K562 treated with DMSO at 1 percent for 48 hours (cell line): ENCODE data around the gene RPS28. TPM values are rescaled to one million over a fixed set of nuclear protein-coding genes. Genes with fewer than 3 reads are reported as not detected.

Source experiments
- total RNA-seq: library from RNA; unstranded; fragments of 300-600 nt; gene quantifications from 2 replicates; pipeline ENCODE4 v1.2.3, GENCODE V29; 2022; ENCODE audit warnings: low replicate concordance; ENCODE audit errors: extremely low read depth

RPS28 gene
- total RNA-seq = not detected in 2 replicates

GRCh38 chr19:8321067-8321985 is at the start of gene RPS28, which contains the start of gene NDUFA7:
RPS28 (plus strand) TSS chr19:8321496; CDS start chr19:8321531, 35 bp downstream.
NDUFA7 (minus strand) TSS chr19:8321375; CDS start chr19:8321358, 17 bp downstream.

GRCh38 chr19:8307965-8308866 is 13.1 kb upstream of the RPS28 start, which contains the start of gene CD320:
CD320 (minus strand) TSS chr19:8308358; CDS start chr19:8308290, 68 bp downstream.

GRCh38 chr19:8342684-8343482 is 21.6 kb downstream of the RPS28 start, which contains the start of gene KANK3:
KANK3 (minus strand) TSS chr19:8343262; CDS start chr19:8337828, 5,434 bp downstream.

GRCh38 chr19:8363803-8364771 is 42.8 kb downstream of the RPS28 start, which contains the start of gene ANGPTL4:
ANGPTL4 (plus strand) TSS chr19:8364155; CDS start chr19:8364322, 167 bp downstream.

Other genes starting within 250 kb of the RPS28 start
- gene FBN3, start 171.9 kb upstream of the RPS28 start, total RNA-seq = not detected in 2 replicates
- not detected in 2 replicates for gene CERS4, start 112.1 kb upstream of the RPS28 start, total RNA-seq
- not detected in 2 replicates for gene CD320, start 13.1 kb upstream of the RPS28 start, total RNA-seq
- not detected in 2 replicates for gene NDUFA7, start 121 bp upstream of the RPS28 start, total RNA-seq
- not detected in 2 replicates for gene KANK3, start 21.8 kb downstream of the RPS28 start, total RNA-seq
- gene ANGPTL4, start 42.7 kb downstream of the RPS28 start, total RNA-seq = not detected in 2 replicates
- gene RAB11B, start 68.9 kb downstream of the RPS28 start, total RNA-seq = not detected in 2 replicates
- not detected in 2 replicates for gene MARCHF2, start 91.8 kb downstream of the RPS28 start, total RNA-seq
- gene HNRNPM, start 123.5 kb downstream of the RPS28 start, total RNA-seq = not detected in 2 replicates
- not detected in 2 replicates for gene PRAM1, start 181.1 kb downstream of the RPS28 start, total RNA-seq
- not detected in 2 replicates for gene ZNF414, start 192.7 kb downstream of the RPS28 start, total RNA-seq